Osteoblast (primary cell): ENCODE measurements around the gene CLNK. TPM values are rescaled to one million over a fixed set of nuclear protein-coding genes. Genes with fewer than 3 reads are reported as not detected.

Source experiments
- DNase-seq: peaks from one replicate; pipeline ENCODE4 v3.0.0; 2011; ENCODE audit warnings: low spot score, mixed read lengths; ENCODE audit not compliant: insufficient read length; ENCODE audit errors: missing footprints
- H2AFZ ChIP-seq: 2 replicates; pipeline ENCODE4 v1.6.0; 2011; ENCODE audit warnings: mild to moderate bottlenecking, low read length
- H3K27ac ChIP-seq: 2 replicates; pipeline ENCODE4 v1.5.1; 2011; ENCODE audit warnings: mild to moderate bottlenecking, low read depth, low read length, moderate library complexity
- H3K27me3 ChIP-seq: 2 replicates; pipeline ENCODE4 v1.6.0; 2012; ENCODE audit warnings: mild to moderate bottlenecking, control low read depth, inconsistent platforms, low read length, moderate library complexity; ENCODE audit not compliant: insufficient read depth
- H3K36me3 ChIP-seq: 2 replicates; pipeline ENCODE4 v1.5.1; 2011; ENCODE audit warnings: mild to moderate bottlenecking, low read length, control low read depth, moderate library complexity; ENCODE audit not compliant: insufficient read depth
- H3K4me1 ChIP-seq: 2 replicates; pipeline ENCODE4 v1.5.1; 2011; ENCODE audit warnings: mild to moderate bottlenecking, low read length, control low read depth, moderate library complexity; ENCODE audit not compliant: insufficient read depth
- H3K4me2 ChIP-seq: 2 replicates; pipeline ENCODE4 v1.6.0; 2011; ENCODE audit warnings: mild to moderate bottlenecking, low read length; ENCODE audit not compliant: insufficient read depth
- H3K4me3 ChIP-seq: fragments of 200-600 bp; sonication (generic); 3 replicates; pipeline ENCODE4 v1.5.1; 2012; ENCODE audit warnings: mild to moderate bottlenecking, low read length, inconsistent platforms; ENCODE audit not compliant: insufficient read depth
- H3K79me2 ChIP-seq: 2 replicates; pipeline ENCODE4 v1.6.0; 2012; ENCODE audit warnings: mild to moderate bottlenecking, low read length, control low read depth, inconsistent platforms; ENCODE audit not compliant: insufficient read depth
- H3K9me3 ChIP-seq: 2 replicates; pipeline ENCODE4 v1.5.1; 2011; ENCODE audit warnings: low read depth, low read length, control low read depth
- H4K20me1 ChIP-seq: 2 replicates; pipeline ENCODE4 v1.6.0; 2012; ENCODE audit warnings: mild to moderate bottlenecking, low read length, control low read depth; ENCODE audit not compliant: insufficient read depth
- total RNA-seq: library from RNA; depleted of rRNA; stranded (reverse); fragments of >200 nt; gene quantifications from 2 replicates; pipeline ENCODE4 v1.2.3, GENCODE V29; 2012
- TF ChIP-seq, protein P1 (sequence below): IDR thresholded peaks from 2 replicates; pipeline ENCODE4 v1.5.1; 2011; ENCODE audit warnings: mild to moderate bottlenecking, low read depth, low read length, moderate library complexity; ENCODE audit errors: extremely low read depth

Gene CLNK
- total RNA-seq, 1 donor = not detected

DNA sequence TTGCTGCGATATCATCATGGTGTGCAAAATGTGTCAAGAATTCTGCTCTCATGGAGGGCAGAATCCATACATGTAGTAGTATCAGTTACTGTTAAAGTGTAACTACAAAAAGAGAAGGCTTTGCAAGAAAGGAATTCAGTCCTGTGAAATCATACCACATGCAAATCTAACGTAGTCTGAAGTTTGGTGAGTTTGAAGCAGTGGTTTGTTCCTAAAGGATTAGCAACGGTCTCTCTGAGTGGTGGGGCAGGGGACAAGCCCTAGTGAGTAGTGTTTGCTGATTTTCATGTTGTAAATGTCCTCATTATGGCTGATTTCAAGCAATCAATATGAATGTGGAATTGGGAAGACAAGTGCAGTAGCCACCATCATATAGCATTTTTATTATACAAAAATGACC lies 47.1 kb upstream of the CLNK start:
- no peak for DNase-seq
- H3K4me1 ChIP-seq = no peaks in the 10 kb centered on the region
- H3K4me2 ChIP-seq = no peak overlapping the region
- H3K79me2 ChIP-seq = no peaks in the 10 kb centered on the region
- TF ChIP-seq, protein P1, sequence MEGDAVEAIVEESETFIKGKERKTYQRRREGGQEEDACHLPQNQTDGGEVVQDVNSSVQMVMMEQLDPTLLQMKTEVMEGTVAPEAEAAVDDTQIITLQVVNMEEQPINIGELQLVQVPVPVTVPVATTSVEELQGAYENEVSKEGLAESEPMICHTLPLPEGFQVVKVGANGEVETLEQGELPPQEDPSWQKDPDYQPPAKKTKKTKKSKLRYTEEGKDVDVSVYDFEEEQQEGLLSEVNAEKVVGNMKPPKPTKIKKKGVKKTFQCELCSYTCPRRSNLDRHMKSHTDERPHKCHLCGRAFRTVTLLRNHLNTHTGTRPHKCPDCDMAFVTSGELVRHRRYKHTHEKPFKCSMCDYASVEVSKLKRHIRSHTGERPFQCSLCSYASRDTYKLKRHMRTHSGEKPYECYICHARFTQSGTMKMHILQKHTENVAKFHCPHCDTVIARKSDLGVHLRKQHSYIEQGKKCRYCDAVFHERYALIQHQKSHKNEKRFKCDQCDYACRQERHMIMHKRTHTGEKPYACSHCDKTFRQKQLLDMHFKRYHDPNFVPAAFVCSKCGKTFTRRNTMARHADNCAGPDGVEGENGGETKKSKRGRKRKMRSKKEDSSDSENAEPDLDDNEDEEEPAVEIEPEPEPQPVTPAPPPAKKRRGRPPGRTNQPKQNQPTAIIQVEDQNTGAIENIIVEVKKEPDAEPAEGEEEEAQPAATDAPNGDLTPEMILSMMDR = no peak
- H4K20me1 ChIP-seq = no peaks in the 10 kb centered on the region
- H3K27ac ChIP-seq = no peak overlapping the region
- no peaks in the 10 kb centered on the region for H3K9me3 ChIP-seq
- no peaks in the 10 kb centered on the region for H3K27me3 ChIP-seq
- no peak overlapping the region for H3K4me3 ChIP-seq
- no peaks in the 10 kb centered on the region for H3K36me3 ChIP-seq
- H2AFZ ChIP-seq = no peak overlapping the region

DNA sequence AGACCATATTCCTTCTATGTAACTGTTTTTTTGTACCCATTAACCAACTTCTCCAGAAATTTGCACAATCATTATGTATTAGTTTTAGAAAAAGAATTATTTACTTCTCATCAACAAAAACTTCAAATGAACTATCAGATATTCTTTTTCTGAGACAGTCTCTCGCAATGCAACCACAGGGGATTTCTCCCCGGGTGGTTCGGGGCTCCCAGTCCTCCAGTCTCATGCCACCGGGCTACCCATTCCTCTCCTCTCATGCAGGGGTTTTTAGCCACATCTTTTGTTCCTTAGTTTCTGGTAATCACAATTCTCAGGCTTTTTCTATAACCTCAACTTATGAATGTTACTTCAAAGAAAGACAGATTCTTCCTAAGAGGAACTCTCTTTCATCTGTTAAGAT lies 46.6 kb upstream of the CLNK start:
- H3K4me2 ChIP-seq = no peak overlapping the region
- TF ChIP-seq, protein P1 = no peak

DNA sequence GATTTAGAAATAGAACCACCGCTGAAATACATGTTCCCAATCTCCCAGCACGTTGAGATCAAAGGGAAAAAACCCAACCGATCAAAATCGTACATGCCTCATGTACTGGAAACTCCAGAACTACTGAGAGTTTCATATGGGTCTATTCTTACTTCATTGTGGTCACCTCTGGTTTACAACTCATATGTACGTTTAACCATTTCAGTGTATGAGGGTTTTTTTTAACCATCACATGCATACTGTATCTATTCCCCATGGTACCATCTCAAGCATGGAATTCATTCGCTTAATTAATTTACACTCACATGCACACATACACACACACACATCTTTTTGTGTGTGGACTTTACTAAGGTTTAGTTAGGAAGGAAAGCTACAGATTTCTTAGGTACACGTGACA lies 46.0 kb upstream of the CLNK start:
- Histone ChIP-seq H3K4me3 (no peak overlapping the region), H3K79me2 (no peaks in the 10 kb centered on the region), H3K36me3 (no peaks in the 10 kb centered on the region), H2AFZ (no peak overlapping the region), H3K9me3 (no peaks in the 10 kb centered on the region), H3K4me1 (no peaks in the 10 kb centered on the region), H3K4me2 (no peak overlapping the region), H4K20me1 (no peaks in the 10 kb centered on the region), H3K27me3 (no peaks in the 10 kb centered on the region), H3K27ac (no peak overlapping the region)
- DNase-seq = no peak
- TF ChIP-seq, protein P1 = no peak

More for the DNA sequence above, 46.6 kb upstream of the CLNK start:
- Histone ChIP-seq H3K27ac (no peak overlapping the region), H3K4me3 (no peak overlapping the region), H3K79me2 (no peaks in the 10 kb centered on the region), H4K20me1 (no peaks in the 10 kb centered on the region), H3K36me3 (no peaks in the 10 kb centered on the region), H3K9me3 (no peaks in the 10 kb centered on the region), H3K27me3 (no peaks in the 10 kb centered on the region), H2AFZ (no peak overlapping the region), H3K4me1 (no peaks in the 10 kb centered on the region)
- DNase-seq = no peak

DNA sequence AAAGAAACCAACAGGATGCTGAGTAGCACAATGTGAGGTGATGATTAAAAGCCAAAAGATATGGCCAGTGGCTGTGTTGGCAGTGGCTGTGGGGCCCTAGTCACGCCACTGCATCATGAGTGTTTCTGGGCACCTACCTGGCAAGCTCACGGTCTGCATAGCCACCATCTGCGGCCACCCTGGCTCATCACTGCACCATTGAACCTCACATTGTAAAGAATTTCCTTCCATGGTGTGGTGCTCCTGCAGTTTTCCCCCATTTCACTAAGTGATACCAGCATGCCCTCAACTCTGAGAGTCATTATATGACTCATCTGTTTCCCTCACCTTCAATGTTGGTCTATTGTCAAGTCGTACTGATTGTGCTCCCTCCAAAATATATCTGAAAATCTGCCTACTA lies 45.5 kb upstream of the CLNK start:
- Histone ChIP-seq H3K27ac (no peak overlapping the region), H3K4me1 (no peaks in the 10 kb centered on the region), H3K79me2 (no peaks in the 10 kb centered on the region), H2AFZ (no peak overlapping the region), H3K9me3 (no peaks in the 10 kb centered on the region), H4K20me1 (no peaks in the 10 kb centered on the region), H3K4me3 (no peak overlapping the region), H3K36me3 (no peaks in the 10 kb centered on the region), H3K4me2 (no peak overlapping the region), H3K27me3 (no peaks in the 10 kb centered on the region)
- TF ChIP-seq, protein P1 = no peak
- DNase-seq = no peak
